BLaER1 treated with 17β-estradiol and CSF1 and Interleukin-3, amounts not matched to agents 10 nM and 100 nM (cell line): Measurements from ENCODE around the gene MYLK.

Source experiments
- H3K27ac ChIP-seq, 11 experiments: shearing (Covaris generic); formaldehyde crosslinking; 2 replicates each; pipeline ENCODE4 v1.8.1; 2022
- H3K27me3 ChIP-seq, 11 experiments: shearing (Covaris generic); formaldehyde crosslinking; 2 replicates each; pipeline ENCODE4 v1.8.1; 2022
- H3K36me3 ChIP-seq, 11 experiments: shearing (Covaris generic); formaldehyde crosslinking; 2 replicates each; pipeline ENCODE4 v1.8.1; 2022
- H3K4me1 ChIP-seq, 10 experiments: shearing (Covaris generic); formaldehyde crosslinking; 2 replicates each; pipeline ENCODE4 v1.8.1; 2022
- H3K4me2 ChIP-seq, 11 experiments: shearing (Covaris generic); formaldehyde crosslinking; 2 replicates each; pipeline ENCODE4 v1.8.1; 2022
- H3K4me3 ChIP-seq, 10 experiments: shearing (Covaris generic); formaldehyde crosslinking; 2 replicates each; pipeline ENCODE4 v1.8.1; 2022
- H3K9ac ChIP-seq, 11 experiments: shearing (Covaris generic); formaldehyde crosslinking; 2 replicates each; pipeline ENCODE4 v1.8.1; 2022
- H3K9me3 ChIP-seq, 11 experiments: shearing (Covaris generic); formaldehyde crosslinking; replicated peaks in 1 of 11; 2 replicates each; pipeline ENCODE4 v1.8.1; 2022
- H4K20me1 ChIP-seq, 11 experiments: shearing (Covaris generic); formaldehyde crosslinking; 2 replicates each; pipeline ENCODE4 v1.8.1; 2022
- Cebpa-rat ChIP-seq, 11 experiments: shearing (Covaris generic); IDR thresholded peaks; 2 replicates each; pipeline ENCODE4 v1.8.1; 2022

The MYLK gene

DNA sequence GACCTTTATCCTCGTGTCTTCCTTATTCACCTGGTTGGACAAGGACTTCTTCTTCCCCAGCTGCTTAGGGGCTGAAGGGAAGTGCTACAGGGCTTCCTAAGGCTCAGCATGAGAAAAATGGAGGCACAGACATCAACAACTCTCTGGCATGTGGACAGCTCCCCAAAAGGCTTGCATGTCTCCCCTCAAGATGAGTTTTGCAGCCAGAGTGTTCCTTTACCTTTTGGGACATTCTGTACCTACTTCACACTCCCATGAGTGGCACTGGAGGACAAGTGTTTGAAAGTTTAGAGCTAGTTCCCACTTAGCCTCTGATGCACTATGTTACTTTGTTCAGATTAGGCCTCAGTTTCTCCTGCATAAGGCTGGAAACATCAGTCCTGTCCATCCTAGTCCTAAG is 222.2 kb downstream of the MYLK start:
- no peak overlapping the region for H3K27ac ChIP-seq

GRCh38 chr3:123660900-123661299 is 223.2 kb downstream of the MYLK start:
- Histone ChIP-seq H3K36me3 (peaks cover 0 to 85% (median 36%) of the 10 kb centered on the region in 11 experiments; a peak in 17 of 22 replicates), H3K9ac (no peak overlapping the region), H3K27ac (no peak overlapping the region)

More for the DNA sequence above, 222.2 kb downstream of the MYLK start:
- peaks cover 6 to 21% (median 11%) of the 10 kb centered on the region in 11 experiments; a peak in 20 of 22 replicates for H3K9me3 ChIP-seq
- TF ChIP-seq Cebpa-rat (IDR thresholded peaks at IDR 0.05) = no peak
- peaks cover under 1 to 81% (median 63%) of the 10 kb centered on the region in 10 experiments; a peak in 18 of 20 replicates for H3K4me1 ChIP-seq
- H3K4me2 ChIP-seq = peak overlapping the region in 8 of 11 experiments; percentile 15 to 72 (median 51); a peak in 15 of 22 replicates
- H3K4me3 ChIP-seq = no peak overlapping the region
- H3K9ac ChIP-seq = no peak overlapping the region
- H4K20me1 ChIP-seq = no peaks in the 10 kb centered on the region
- H3K36me3 ChIP-seq = peaks cover 0 to 85% (median 32%) of the 10 kb centered on the region in 11 experiments; a peak in 17 of 22 replicates
- no peaks in the 10 kb centered on the region for H3K27me3 ChIP-seq

GRCh38 chr3:123660141-123660675 is 223.9 kb downstream of the MYLK start:
- no peak overlapping the region for H3K4me3 ChIP-seq
- H4K20me1 ChIP-seq = no peaks in the 10 kb centered on the region
- peaks cover 0 to 64% (median 46%) of the 10 kb centered on the region in 10 experiments; a peak in 16 of 20 replicates for H3K4me1 ChIP-seq
- no peak overlapping the region for H3K9ac ChIP-seq
- H3K27ac ChIP-seq = no peak overlapping the region
- no peaks in the 10 kb centered on the region for H3K27me3 ChIP-seq
- peak overlapping the region in 8 of 11 experiments; percentile 10 to 72 (median 46); a peak in 14 of 22 replicates for H3K4me2 ChIP-seq
- no peak for TF ChIP-seq Cebpa-rat (IDR thresholded peaks at IDR 0.05)
- H3K36me3 ChIP-seq = peaks cover 0 to 85% (median 38%) of the 10 kb centered on the region in 11 experiments; a peak in 17 of 22 replicates
- H3K9me3 ChIP-seq = peaks cover 10 to 24% (median 12%) of the 10 kb centered on the region in 11 experiments; a peak in 20 of 22 replicates

More at GRCh38 chr3:123660900-123661299, 223.2 kb downstream of the MYLK start:
- no peaks in the 10 kb centered on the region for H4K20me1 ChIP-seq
- peak overlapping the region in 8 of 11 experiments; percentile 15 to 72 (median 51); a peak in 15 of 22 replicates for H3K4me2 ChIP-seq
- no peak for TF ChIP-seq Cebpa-rat (IDR thresholded peaks at IDR 0.05)
- no peaks in the 10 kb centered on the region for H3K27me3 ChIP-seq
- H3K4me1 ChIP-seq = peaks cover 0 to 71% (median 52%) of the 10 kb centered on the region in 10 experiments; a peak in 16 of 20 replicates
- H3K4me3 ChIP-seq = no peak overlapping the region
- H3K9me3 ChIP-seq = peaks cover 10 to 24% (median 15%) of the 10 kb centered on the region in 11 experiments; a peak in 20 of 22 replicates

DNA sequence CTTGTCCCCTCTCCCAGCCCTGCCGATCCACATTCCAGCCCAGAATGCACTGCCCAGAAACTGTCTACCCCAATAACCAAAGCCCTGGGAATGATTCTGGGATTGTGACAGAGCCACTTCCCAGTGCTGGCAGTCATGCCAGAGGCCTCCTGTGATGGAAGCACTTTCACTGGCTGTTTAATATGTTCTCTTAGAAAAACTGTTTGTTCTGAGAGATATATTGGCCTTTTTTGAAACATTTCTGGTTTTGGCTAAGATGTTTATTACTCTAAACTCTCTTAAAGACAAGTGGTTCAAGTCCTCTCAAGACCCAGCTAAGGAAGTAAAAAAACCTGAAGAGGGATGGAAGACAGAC is 225.3 kb downstream of the MYLK start:
- no peak overlapping the region for H3K4me3 ChIP-seq
- no peak for TF ChIP-seq Cebpa-rat (IDR thresholded peaks at IDR 0.05)
- H3K36me3 ChIP-seq = peaks cover 0 to 80% (median 37%) of the 10 kb centered on the region in 11 experiments; a peak in 17 of 22 replicates
- H3K4me2 ChIP-seq = no peak overlapping the region
- no peaks in the 10 kb centered on the region for H3K27me3 ChIP-seq
- no peaks in the 10 kb centered on the region for H4K20me1 ChIP-seq
- H3K4me1 ChIP-seq = peaks cover 0 to 60% (median 46%) of the 10 kb centered on the region in 10 experiments; a peak in 16 of 20 replicates
- no peak overlapping the region for H3K9ac ChIP-seq
- peaks cover 10 to 21% (median 12%) of the 10 kb centered on the region in 11 experiments; a peak in 20 of 22 replicates for H3K9me3 ChIP-seq
- no peak overlapping the region for H3K27ac ChIP-seq

GRCh38 chr3:123658118-123658851 is 225.8 kb downstream of the MYLK start:
- no peak for TF ChIP-seq Cebpa-rat (IDR thresholded peaks at IDR 0.05)
- no peak overlapping the region for H3K9ac ChIP-seq
- no peaks in the 10 kb centered on the region for H3K27me3 ChIP-seq
- peaks cover 10 to 15% (median 12%) of the 10 kb centered on the region in 11 experiments; a peak in 20 of 22 replicates for H3K9me3 ChIP-seq
- H3K4me1 ChIP-seq = peaks cover 0 to 60% (median 48%) of the 10 kb centered on the region in 10 experiments; a peak in 19 of 20 replicates
- peaks cover 0 to 75% (median 31%) of the 10 kb centered on the region in 11 experiments; a peak in 17 of 22 replicates for H3K36me3 ChIP-seq
- no peak overlapping the region for H3K4me3 ChIP-seq
- peak overlapping the region in 1 of 11 experiments; percentile 21; a peak in 1 of 22 replicates for H3K4me2 ChIP-seq
- no peak overlapping the region for H3K27ac ChIP-seq
- H4K20me1 ChIP-seq = no peaks in the 10 kb centered on the region

DNA sequence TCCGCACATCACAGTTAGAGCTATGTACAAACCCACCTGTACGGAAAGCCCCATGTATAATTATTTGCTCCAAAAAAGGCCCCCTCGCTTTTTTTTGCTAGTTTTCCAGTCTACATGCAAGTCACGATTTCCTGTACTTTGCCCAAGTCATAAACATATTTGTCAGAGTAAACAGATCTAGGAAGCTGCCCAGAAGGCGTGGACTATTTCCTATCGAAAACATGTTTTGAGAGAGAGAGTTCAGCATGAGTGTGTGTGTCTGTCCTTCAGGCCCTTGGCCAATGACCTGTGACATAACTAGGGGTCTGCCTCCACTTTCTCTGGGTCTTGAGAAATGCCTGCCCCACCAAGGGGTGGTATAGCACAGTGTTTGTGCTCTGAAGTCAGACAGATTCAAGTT is 226.6 kb downstream of the MYLK start:
- peaks cover 0 to 71% (median 30%) of the 10 kb centered on the region in 11 experiments; a peak in 17 of 22 replicates for H3K36me3 ChIP-seq
- H3K27ac ChIP-seq = no peak overlapping the region
- no peak overlapping the region for H3K4me3 ChIP-seq
- H3K4me2 ChIP-seq = no peak overlapping the region
- peaks cover 0 to 60% (median 48%) of the 10 kb centered on the region in 10 experiments; a peak in 19 of 20 replicates for H3K4me1 ChIP-seq
- H4K20me1 ChIP-seq = no peaks in the 10 kb centered on the region
- no peak for TF ChIP-seq Cebpa-rat (IDR thresholded peaks at IDR 0.05)
- peaks cover 10 to 14% (median 12%) of the 10 kb centered on the region in 11 experiments; a peak in 20 of 22 replicates for H3K9me3 ChIP-seq
- H3K27me3 ChIP-seq = no peaks in the 10 kb centered on the region
- H3K9ac ChIP-seq = no peak overlapping the region

DNA sequence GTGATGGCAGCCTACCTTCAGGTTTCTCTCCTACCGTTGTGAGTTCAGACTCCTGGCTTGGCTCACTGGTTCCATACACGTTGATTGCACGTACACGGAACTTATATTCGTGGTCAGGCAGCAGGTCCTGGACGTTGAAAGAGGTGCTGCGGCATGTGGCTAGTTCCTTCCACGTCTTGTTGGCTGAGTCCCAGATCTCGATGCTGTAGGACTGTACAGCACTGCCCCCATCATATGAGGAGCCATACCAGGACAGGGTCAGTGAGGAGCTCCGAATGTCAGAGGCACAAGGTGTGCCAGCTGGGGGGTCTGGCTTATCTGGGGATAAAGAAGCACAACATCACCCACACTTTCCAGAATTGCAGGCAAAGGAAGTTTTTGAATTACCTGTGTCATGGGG is 227.0 kb downstream of the MYLK start:
- Histone ChIP-seq H3K36me3 (peaks cover 0 to 69% (median 30%) of the 10 kb centered on the region in 11 experiments; a peak in 17 of 22 replicates), H3K4me3 (no peak overlapping the region), H3K9me3 (peaks cover 10 to 14% (median 12%) of the 10 kb centered on the region in 11 experiments; a peak in 20 of 22 replicates), H3K27me3 (no peaks in the 10 kb centered on the region), H3K4me2 (no peak overlapping the region), H3K4me1 (peaks cover under 1 to 57% (median 44%) of the 10 kb centered on the region in 10 experiments; a peak in 19 of 20 replicates), H3K27ac (no peak overlapping the region), H3K9ac (no peak overlapping the region), H4K20me1 (no peaks in the 10 kb centered on the region)
- TF ChIP-seq Cebpa-rat (IDR thresholded peaks at IDR 0.05) = no peak

GRCh38 chr3:123656691-123657090 is 227.4 kb downstream of the MYLK start:
- no peak for TF ChIP-seq Cebpa-rat (IDR thresholded peaks at IDR 0.05)
- Histone ChIP-seq H4K20me1 (no peaks in the 10 kb centered on the region), H3K9me3 (peaks cover 10 to 14% (median 12%) of the 10 kb centered on the region in 11 experiments; a peak in 20 of 22 replicates), H3K36me3 (peaks cover 0 to 66% (median 30%) of the 10 kb centered on the region in 11 experiments; a peak in 17 of 22 replicates), H3K27ac (no peak overlapping the region), H3K9ac (no peak overlapping the region), H3K4me2 (no peak overlapping the region), H3K27me3 (no peaks in the 10 kb centered on the region), H3K4me1 (peaks cover 3 to 52% (median 40%) of the 10 kb centered on the region in 10 experiments; a peak in 19 of 20 replicates), H3K4me3 (no peak overlapping the region)
